CD4-positive, alpha-beta T cell treated with Interleukin-6 at 100 ng/mL for 8 hours (primary cell): ENCODE measurements around the gene ODF2L.

Experiments used
- DNase-seq: peaks from one replicate; pipeline ENCODE4 v3.0.0-alpha.2; 2020; ENCODE audit warnings: mixed read lengths, low spot score

Gene ODF2L

DNA sequence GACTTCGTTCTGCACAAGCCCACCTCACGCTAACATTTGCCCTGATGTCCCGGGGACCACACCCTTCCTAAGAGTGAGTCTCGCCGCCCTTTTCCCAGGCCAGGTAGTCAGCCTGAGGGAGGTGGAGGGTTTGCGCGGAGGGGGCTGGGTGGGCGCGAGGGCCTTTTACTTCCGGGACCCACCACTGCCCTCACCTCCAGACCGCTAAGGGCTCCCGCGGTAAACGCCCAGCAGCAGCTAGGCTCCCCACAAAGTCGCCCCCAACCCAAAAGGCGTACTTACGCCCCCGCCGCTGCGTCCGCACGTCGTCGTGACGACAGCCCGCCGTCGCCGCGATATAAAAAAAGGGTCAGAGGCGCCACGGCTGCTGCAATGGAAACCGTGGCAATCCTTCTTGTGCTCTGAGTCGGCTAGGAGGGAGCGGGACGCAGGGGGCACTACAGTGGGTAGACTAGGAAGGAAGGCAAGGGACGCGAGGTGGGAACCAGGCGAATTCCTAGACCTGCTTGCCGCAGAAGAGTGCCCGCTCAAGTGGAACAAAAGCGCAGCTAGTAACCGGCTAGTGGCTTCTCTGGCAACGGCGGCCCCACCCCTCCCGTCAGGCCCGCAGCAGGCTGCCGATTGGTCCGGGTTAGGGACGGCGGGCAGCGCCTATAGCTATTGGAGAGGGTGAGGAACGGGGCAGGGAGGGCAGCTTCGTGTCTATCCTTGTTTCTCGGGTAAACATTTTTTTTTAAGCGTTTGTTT is at the start of gene ODF2L:
Gene ODF2L, minus strand, starts transcription at position 573 of the 747 bp plus-strand sequence. CDS start 9,296 bp downstream, outside the sequence.
- DNase-seq, result peak; percentile 87

DNA sequence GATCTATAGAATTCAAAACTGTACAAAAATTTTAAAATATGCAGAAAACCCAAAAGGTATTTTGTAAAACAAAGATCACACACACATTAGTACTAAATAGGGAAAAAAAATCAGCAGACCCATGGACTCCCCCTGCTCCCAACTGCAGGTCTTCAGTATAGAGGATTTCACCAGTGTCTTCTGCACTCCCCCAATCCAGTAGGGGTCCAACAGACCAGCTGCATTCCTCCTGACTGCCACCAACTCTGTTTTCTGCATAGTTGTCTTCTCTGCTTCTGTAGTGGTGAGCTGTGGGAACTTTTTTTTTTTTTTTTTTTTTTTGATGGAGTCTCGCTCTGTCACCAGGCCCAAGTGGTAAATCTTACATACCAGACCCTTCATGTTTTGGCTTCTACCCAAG is 49.8 kb upstream of the ODF2L start:
- no peak for DNase-seq

- no peak for DNase-seq
Measured at GRCh38 chr1:86441997-86442396, 45.9 kb upstream of the ODF2L start.

- DNase-seq, result peak; percentile 46
Measured at GRCh38 chr1:86441581-86441980, 45.5 kb upstream of the ODF2L start.

- DNase-seq, result no peak
Measured at GRCh38 chr1:86436041-86436440, 39.9 kb upstream of the ODF2L start.

DNA sequence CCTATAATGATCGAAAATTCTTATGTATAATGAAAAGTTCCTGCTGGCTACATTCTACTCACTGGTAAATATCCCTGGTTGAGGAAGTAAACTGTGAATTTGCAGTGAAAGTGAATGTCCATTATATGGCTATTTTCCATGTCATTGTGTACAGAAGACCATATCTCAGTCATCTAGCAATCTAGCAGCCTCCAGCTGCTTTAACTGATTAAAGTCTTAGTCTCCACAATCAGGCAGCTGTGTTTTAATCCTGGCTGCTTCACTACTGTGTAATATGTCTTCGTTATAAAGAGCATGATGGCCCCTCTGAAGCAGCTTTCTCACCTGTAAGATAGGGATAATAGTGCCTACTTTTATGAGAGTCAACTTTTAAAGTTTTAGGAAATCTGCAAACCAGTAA is 39.2 kb upstream of the ODF2L start:
- no peak for DNase-seq

GRCh38 chr1:86434059-86434458 is 37.9 kb upstream of the ODF2L start:
- no peak for DNase-seq

- DNase-seq, result no peak
Measured at GRCh38 chr1:86430376-86430775, 34.3 kb upstream of the ODF2L start.

GRCh38 chr1:86429835-86430234 is 33.7 kb upstream of the ODF2L start:
- DNase-seq, result no peak

DNA sequence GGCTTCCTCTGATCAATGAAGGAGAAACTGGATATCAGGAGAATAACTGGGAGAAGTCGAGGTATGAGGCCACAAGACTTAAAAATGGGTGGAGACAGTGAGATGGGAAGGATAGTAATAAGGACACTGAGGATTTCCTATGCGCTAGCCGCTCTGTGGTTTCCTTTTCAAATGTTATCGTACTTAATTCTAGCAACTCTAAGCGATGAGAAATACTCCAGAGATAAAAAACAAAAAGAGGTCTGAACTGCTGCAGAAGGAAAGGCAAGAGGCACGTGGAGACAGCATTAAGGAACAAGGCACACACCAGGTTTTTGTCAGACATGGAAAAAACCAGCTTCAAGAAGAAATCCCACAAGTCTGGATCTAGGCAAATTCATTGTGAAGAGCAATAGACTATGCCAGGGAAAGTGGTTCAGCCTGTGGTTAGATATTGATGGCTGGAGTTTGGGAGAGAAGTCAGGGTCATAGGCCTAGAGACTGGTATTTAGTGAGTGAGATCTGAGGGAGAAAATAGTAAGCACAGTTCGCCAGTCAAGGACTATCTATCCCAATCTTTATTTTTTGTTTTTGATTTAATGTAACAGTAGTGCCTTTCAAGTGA is 33.1 kb upstream of the ODF2L start:
- no peak for DNase-seq

DNA sequence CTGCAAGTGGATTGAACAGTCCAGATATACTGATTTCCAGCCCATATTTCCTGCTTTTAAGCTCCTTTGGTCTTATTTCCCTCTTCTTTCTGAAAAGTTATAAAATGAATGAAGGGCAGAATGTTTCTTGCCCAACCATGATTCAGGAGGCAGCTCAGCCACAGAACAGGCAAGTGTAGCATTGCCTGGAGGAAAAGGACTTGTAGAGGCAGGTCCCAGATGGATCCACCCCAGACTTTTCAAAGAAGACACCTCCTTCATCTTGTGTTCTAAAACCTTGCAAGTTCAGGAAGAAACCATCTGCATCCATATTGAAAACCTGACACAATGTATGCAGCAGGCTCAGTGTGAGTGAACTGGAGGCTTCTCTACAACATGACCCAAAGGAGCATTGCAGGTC is 27.8 kb upstream of the ODF2L start, which contains the start of gene CLCA2:
Gene CLCA2, plus strand, starts transcription at position 299 of the 400 bp plus-strand sequence. Its CDS starts 77 bp downstream, at position 376.
- DNase-seq, result no peak

GRCh38 chr1:86423473-86423872 is 27.4 kb upstream of the ODF2L start:
- DNase-seq, result no peak

- DNase-seq, result no peak
Measured at GRCh38 chr1:86421601-86422280, 25.6 kb upstream of the ODF2L start.

DNA sequence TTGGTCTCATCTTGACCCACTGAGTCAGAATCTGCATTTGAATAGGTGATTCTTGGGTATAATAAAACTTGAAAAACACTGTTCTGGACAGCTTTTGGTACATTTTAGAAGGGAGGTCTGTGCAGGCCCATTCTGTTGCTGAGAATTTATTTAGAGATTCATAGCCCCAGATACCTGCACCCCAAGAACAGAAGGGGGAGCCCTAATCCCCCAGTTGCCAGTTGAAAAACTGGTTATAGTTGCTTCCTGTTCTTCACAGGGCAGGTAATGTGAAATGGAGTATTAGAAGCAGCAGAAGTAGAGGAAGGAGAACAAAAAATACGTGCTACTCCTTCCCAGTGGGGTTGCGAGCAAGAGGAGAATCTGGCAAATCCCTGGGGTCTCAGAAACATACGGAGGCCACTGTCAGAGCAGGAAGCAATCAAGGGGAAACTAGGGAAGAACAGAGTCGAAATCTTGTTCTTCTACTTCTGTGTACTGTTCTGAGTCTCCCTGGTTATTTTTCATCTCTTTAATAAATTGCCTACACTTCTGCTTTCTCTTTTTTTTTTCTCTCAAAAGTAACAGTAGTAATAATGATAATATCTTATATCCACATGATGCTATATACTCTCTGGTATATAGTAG is 23.3 kb upstream of the ODF2L start:
- peak; percentile 56 for DNase-seq

GRCh38 chr1:86416343-86416742 is 20.2 kb upstream of the ODF2L start:
- DNase-seq, result no peak

- no peak for DNase-seq
Measured at GRCh38 chr1:86410879-86411278, 14.8 kb upstream of the ODF2L start.

- no peak for DNase-seq
Measured at GRCh38 chr1:86409416-86410021, 13.4 kb upstream of the ODF2L start.

DNA sequence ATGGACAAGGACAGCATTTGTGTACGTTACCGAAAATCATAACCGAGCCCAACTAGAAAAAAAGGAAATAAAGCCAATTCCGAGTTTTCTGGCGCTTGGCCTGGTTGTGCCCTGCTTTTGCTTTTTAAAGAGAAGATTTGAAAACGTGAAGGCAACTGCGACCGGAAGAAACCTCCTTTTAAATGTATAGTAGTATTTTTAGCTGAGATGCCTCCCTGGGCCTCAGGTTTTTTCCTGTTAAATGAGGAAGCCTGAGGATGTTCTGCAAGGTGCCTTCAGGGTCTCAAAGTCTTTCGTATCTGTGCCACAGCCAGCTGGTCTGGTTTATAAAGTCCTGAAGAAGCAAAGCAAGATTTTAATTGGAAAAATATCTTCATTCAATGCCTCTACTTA is 371 bp upstream of the ODF2L start:
- peak; percentile 37 for DNase-seq

DNA sequence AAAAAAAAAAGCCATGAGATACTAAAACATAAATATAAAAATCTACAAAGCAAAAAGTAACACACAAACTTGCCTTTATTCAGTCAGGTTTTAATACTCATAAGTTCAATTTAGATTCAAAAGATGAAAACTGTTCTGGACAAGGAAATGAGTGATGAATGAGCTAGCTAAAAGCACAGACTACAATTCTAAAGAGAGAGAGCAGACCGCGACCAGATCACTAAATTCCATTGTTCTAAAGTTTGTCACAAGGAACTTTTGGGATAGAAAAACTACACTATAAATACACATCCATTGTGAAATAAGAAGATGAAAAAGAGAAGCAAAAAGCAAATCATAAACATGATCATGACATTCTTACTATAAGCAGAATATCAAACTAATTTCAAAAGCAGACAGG is 1.7 kb downstream of the ODF2L start:
- no peak for DNase-seq

DNA sequence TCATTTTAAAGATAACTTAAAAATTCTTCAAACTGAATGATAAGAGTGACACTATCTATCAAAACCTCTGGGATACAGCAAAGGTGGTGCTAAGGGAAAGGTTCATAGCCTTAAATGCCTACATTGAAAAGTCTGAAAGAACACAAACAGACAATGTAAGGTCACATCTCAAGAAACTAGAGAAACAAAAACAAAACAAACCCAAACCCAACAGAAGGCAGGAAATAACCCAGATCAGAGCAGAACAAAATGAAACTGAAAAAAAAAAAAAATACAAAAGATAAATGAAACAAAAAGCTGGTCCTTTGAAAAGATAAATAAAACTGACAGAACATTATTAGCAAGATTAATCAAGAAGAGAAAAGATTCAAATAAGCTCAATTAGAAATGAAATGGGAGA is 6.8 kb downstream of the ODF2L start:
- DNase-seq, result peak; percentile 12

GRCh38 chr1:86388777-86389176 is 7.3 kb downstream of the ODF2L start:
- no peak for DNase-seq

DNA sequence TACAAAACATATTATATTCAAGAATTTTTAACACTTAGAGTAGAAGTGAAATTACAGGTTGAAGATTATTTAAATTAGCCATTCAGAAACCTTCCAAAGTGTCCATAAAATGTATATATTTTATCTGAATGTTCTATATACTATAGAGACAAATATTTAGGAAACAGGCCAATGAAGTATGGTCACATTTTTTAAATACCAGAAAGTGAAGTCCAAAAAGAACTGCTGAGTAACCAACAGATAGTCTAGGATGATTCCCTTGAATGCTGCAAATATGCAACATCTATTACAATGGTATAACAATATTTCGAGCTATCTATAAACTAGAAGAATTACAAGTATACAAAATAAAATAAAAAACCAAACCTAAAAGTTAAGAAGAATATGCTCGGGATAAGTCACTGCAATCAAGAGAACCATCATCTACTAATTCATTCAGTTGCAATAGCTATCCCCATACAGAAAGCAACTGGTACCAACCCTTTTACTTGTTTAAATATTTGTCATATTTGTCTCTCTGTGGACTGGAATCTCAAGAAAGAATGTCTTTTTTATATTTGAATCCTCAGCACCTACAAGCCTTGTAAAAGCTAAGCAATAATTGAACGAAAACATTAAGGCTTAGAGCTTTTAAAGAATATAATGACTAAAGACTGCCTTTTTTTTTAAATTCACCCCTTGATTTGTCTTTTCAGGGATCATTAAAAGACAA is 8.1 kb downstream of the ODF2L start:
- DNase-seq, result no peak
